Left hindlimb (tissue), 1 donor: ENCODE results near the gene PRPSAP1.
A peak's percentile ranks its signal among the peaks of the same experiment; 100 is the strongest.

Source experiments
- DNase-seq: peaks from one replicate; pipeline ENCODE4 v3.0.0-alpha.2; 2018

PRPSAP1 gene

GRCh38 chr17:76264755-76265623 is 88.7 kb downstream of the PRPSAP1 start, which contains the start of gene UBALD2:
Gene UBALD2 (plus strand): TSS chr17:76265348. CDS start chr17:76265506, 158 bp downstream.
- peak; percentile 100 for DNase-seq

- no peak for DNase-seq
Observed at GRCh38 chr17:76264425-76264754, 89.3 kb downstream of the PRPSAP1 start.

DNA sequence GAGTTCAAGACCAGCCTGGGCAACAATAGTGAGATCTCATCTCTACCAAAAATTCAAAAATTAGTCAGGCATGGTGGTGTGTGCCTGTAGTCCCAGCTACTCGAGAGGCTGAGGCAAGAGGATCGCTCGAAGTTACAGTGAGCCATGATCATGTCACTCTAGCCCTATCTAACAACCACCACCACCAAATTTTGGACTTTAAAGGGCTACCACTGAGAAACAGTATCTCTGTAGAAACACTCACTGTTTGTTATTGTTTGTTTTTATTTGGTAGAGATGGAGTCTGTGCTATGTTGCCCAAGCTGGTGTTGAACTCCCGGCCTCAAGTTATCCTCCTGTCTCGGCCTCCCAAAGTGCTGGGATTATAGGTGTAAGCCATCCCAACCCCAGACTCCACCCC is 89.8 kb downstream of the PRPSAP1 start:
- no peak for DNase-seq

- DNase-seq, result no peak
Observed at GRCh38 chr17:76262732-76263344, 90.9 kb downstream of the PRPSAP1 start.

DNA sequence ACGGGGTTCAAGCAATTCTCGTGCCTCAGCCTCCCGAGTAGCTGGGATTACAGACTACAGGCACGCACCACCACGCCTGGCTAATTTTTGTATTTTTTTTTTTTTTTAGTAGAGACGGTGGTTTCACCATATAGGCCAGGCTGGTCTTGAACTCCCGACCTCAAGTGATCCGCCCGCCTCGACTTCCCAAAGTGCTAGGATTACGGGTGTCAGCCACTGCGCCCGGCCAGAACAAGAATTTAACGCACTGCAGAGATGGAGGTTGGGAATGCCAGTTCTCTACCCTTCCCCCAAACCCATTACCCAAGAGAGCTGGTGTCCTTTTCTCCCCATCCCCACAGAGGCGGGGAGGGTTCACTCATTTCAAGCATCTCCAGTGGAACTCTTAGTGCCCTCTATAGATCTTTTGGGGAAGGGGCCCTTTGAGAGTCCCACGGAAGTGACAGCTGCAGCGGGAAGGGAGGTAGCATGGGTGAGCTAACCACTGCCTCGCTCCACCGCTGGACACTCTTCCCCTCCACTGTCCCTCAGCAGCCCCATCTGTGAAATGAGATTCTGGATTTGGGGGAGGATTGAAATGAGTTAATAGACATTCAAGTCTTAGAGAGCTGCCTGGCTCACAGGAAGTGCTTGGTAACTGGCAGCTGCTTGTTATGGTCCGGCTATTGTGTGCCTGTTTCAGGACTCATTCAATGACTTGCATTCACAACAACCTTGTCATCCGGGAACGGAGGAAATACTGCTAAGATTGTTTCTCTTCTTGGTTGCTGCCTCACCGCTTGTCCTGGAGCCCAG is 92.1 kb downstream of the PRPSAP1 start:
- no peak for DNase-seq

GRCh38 chr17:76260669-76261068 is 93.0 kb downstream of the PRPSAP1 start:
- no peak for DNase-seq

DNA sequence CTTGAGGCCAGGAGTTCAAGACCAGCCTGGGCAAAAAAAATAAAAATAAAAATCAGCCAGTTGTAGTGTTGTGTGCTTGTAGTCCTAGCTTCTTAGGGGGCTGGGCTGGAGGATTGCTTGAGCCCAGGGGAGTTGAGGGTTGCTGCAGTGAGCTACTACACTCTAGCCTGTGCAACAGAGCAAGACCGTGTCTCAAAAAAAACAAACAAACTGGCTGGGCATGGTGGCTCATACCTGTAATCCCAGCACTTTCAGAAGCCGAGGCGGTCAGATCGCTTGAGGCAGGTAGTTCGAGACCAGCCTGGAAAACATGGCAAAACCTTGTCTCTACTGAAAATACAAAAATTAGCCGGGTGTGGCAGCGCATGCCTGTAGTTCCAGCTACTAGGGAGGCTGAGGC is 93.5 kb downstream of the PRPSAP1 start:
- DNase-seq, result no peak
